Neutrophil (primary cell): Measurements from ENCODE around the gene ABCB8.
A peak's percentile ranks its signal among the peaks of the same experiment; 100 is the strongest.

Source experiments
- H3K27ac ChIP-seq: fragments of 200-600 bp; sonication (generic); 2 replicates; pipeline ENCODE4 v1.5.1; 2016; ENCODE audit warnings: mild to moderate bottlenecking, moderate library complexity
- H3K27me3 ChIP-seq: fragments of 200-600 bp; sonication (generic); 2 replicates; pipeline ENCODE4 v1.6.0; 2016; ENCODE audit warnings: mild to moderate bottlenecking
- H3K36me3 ChIP-seq: fragments of 200-600 bp; sonication (generic); 2 replicates; pipeline ENCODE4 v1.5.1; 2017
- H3K4me1 ChIP-seq, 2 experiments: fragments of 200-600 bp in 1 of 2; sonication (generic) in 1 of 2; 1 replicate in 1 of 2; 2 replicates in 1 of 2; pipeline versions ENCODE4 v1.5.1 to v1.6.1; 2013 to 2016; ENCODE audit warnings: low read depth in 1 of 2, low read length in 1 of 2, mild to moderate bottlenecking in 1 of 2, moderate library complexity in 1 of 2; ENCODE audit not compliant: control insufficient read depth in 1 of 2, insufficient read depth in 1 of 2
- H3K4me3 ChIP-seq, 2 experiments: fragments of 200-600 bp in 1 of 2; sonication (generic) in 1 of 2; 1 replicate in 1 of 2; 2 replicates in 1 of 2; pipeline ENCODE4 v1.5.1; 2013 to 2016; ENCODE audit warnings: low read depth in 1 of 2, low read length in 1 of 2, mild to moderate bottlenecking in 1 of 2, moderate library complexity in 1 of 2
- H3K9me3 ChIP-seq: fragments of 200-600 bp; sonication (generic); 2 replicates; pipeline ENCODE4 v1.5.1; 2016
- TF ChIP-seq, protein P1 (sequence below): fragments of 200-600 bp; sonication (generic); IDR thresholded peaks from 2 replicates; pipeline ENCODE4 v1.5.1; 2016; ENCODE audit warnings: antibody characterized with exemption

Gene ABCB8

DNA sequence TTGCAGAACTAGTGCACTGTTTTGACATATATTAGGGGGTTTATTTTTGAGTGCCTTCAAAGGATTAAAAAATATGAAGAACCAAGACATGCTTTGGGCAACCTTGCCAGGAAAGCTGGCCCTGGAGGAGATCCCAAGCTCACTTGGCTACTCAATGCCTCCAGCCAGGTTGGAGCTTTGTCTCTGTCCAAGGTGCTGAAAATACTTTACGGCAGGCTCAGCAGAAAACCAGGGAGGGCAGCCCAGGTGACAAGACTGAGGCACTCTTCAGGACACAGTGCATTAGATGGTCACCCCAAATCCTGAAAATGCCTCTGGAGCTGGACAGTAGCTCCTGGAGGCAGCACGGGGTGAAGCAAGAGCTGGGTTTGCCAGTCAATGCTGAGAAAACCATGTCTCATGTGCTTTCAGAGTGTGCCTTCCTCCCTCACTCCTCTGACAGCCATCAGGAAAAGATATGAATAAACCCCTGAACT is 44.3 kb upstream of the ABCB8 start:
- TF ChIP-seq, protein P1, sequence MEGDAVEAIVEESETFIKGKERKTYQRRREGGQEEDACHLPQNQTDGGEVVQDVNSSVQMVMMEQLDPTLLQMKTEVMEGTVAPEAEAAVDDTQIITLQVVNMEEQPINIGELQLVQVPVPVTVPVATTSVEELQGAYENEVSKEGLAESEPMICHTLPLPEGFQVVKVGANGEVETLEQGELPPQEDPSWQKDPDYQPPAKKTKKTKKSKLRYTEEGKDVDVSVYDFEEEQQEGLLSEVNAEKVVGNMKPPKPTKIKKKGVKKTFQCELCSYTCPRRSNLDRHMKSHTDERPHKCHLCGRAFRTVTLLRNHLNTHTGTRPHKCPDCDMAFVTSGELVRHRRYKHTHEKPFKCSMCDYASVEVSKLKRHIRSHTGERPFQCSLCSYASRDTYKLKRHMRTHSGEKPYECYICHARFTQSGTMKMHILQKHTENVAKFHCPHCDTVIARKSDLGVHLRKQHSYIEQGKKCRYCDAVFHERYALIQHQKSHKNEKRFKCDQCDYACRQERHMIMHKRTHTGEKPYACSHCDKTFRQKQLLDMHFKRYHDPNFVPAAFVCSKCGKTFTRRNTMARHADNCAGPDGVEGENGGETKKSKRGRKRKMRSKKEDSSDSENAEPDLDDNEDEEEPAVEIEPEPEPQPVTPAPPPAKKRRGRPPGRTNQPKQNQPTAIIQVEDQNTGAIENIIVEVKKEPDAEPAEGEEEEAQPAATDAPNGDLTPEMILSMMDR: no peak
- no peak overlapping the region for H3K4me3 ChIP-seq
- H3K4me1 ChIP-seq: no peaks in the 10 kb centered on the region
- no peaks in the 10 kb centered on the region for H3K9me3 ChIP-seq
- H3K27me3 ChIP-seq: peaks cover 100% of the 10 kb centered on the region
- no peaks in the 10 kb centered on the region for H3K36me3 ChIP-seq
- H3K27ac ChIP-seq: no peak overlapping the region

DNA sequence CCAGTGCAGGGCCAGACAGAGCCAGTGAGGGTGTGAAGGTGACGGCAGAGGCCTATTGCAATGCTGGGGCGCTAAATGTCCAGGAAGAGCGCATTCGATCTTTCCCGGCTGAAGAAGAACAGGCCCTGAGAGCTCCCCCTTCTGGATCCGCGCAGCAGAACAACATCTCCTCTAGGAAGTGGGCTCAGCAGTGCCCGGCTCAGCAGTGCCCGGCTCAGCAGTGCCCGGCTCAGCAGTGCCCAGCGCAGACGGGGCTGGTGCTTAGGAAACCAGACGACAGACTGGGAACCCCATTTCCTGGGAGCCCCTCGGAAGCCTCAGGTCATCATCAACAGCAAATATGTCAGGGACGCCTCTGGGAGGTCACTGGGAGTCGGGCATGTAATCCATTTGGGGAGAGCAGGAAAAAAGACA is 42.1 kb upstream of the ABCB8 start:
- H3K4me1 ChIP-seq: no peaks in the 10 kb centered on the region
- H3K27ac ChIP-seq: no peak overlapping the region
- H3K36me3 ChIP-seq: no peaks in the 10 kb centered on the region
- TF ChIP-seq, protein P1: no peak
- no peaks in the 10 kb centered on the region for H3K9me3 ChIP-seq
- H3K4me3 ChIP-seq: no peak overlapping the region
- H3K27me3 ChIP-seq: peaks cover 100% of the 10 kb centered on the region

DNA sequence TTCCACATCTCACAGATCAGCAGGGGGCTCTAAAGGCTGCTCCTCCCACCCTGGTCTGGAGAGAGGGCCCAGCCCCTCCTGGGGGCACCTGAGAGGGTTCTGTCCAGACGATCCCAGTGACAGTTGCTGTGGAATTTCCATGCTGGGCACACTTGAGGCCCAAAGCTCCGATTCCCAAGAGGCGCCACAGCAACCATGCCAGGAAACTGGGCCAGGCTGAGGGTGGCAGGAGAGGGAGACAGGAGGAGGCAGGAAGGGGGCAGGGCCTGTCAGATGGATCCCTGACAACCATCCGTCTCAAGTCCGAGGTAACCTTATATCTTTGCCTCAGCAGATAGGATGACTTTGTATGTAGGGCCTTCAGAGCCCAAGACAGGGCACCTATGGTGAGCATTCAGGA is 41.7 kb upstream of the ABCB8 start:
- H3K9me3 ChIP-seq: no peaks in the 10 kb centered on the region
- H3K4me1 ChIP-seq: no peaks in the 10 kb centered on the region
- H3K27ac ChIP-seq: no peak overlapping the region
- no peaks in the 10 kb centered on the region for H3K36me3 ChIP-seq
- TF ChIP-seq, protein P1: no peak
- H3K4me3 ChIP-seq: no peak overlapping the region
- peaks cover 100% of the 10 kb centered on the region for H3K27me3 ChIP-seq

DNA sequence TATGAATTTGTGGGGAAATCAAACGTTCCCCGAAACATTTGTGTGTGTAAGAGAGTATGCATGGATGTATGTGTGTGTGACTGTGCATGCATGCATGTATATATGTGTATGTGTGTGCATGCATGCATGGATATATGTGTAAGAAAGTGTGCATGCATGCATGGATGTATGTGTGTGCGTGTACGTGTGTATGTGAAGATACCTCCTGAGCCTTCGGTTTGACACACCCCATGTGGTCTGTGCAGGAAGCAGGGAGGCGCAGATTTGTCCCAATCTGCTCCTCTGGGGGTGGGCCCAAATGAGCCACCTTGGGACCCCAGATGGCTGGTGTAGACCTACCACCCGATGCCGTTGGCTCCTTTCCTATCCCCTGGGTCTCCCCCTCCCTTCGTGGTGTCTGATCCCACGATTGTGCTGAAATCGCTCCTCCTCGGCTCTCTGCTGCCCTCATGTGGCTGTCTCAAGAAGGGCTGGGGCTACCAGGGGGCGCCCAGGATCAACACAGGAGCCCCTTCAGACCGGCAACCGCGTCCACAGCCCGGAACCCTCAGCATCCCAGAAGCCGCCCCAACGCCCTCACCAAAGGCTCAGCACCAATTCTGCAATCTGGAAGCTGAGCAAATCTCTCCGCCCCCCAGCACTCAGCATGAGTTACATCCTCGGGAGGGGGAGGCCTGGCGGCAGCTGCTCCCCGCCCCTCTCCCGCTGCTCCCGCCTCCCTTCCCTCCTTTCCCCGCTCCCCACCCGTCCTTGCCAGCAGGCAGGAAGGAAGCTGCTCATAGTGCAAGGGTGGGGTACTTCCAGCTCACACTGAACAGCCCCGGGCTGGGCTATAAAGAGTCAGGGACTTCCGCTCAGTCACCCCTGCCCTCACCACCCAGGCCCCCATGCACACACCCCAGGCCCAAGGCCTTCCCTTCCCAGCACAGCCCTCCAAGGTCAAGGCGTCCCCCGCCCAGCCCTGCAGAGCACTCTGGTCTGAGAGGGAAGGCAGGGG is 39.7 kb upstream of the ABCB8 start:
- Histone ChIP-seq H3K27ac (no peak overlapping the region), H3K4me1 (no peaks in the 10 kb centered on the region), H3K4me3 (no peak overlapping the region), H3K9me3 (no peaks in the 10 kb centered on the region), H3K36me3 (no peaks in the 10 kb centered on the region), H3K27me3 (peaks cover 81% of the 10 kb centered on the region)
- TF ChIP-seq, protein P1: peak; percentile 41

DNA sequence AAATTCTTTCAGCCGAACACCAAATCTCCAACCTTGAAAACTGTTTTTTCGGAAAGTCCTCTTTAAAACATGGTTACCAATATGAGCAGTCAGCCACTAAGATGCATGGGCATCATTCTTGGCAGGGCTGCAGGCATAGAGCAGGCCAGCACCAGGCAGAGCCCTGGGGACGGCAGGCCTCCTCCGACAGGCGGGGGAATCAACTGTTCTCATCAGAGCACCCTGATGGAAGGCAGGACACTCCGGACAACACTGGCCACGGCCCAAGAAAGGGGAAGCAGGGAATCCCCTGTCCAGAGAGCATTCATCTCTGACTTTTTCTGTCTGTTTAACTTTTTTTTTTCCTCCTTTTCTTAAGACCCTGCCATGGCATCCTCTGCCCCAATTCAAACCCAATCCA is 38.8 kb upstream of the ABCB8 start:
- Histone ChIP-seq H3K9me3 (no peaks in the 10 kb centered on the region), H3K4me3 (no peak overlapping the region), H3K4me1 (no peaks in the 10 kb centered on the region), H3K27ac (no peak overlapping the region), H3K27me3 (peaks cover 76% of the 10 kb centered on the region), H3K36me3 (no peaks in the 10 kb centered on the region)
- TF ChIP-seq, protein P1: no peak
